IMR-90 (cell line): ENCODE results near the gene OSTC.

Experiments
- CEBPB ChIP-seq: IDR thresholded peaks from 2 replicates; pipeline ENCODE4 v1.6.1; 2012; ENCODE audit warnings: low read depth, low read length, improper control_type of control experiment
- CHD1 ChIP-seq: IDR thresholded peaks from 2 replicates; pipeline ENCODE4 v1.6.1; 2012; ENCODE audit warnings: low read depth, low read length, improper control_type of control experiment
- MAFK ChIP-seq: IDR thresholded peaks from 2 replicates; pipeline ENCODE4 v1.6.1; 2012; ENCODE audit warnings: low read depth, low read length, improper control_type of control experiment
- MAZ ChIP-seq: IDR thresholded peaks from 2 replicates; pipeline ENCODE4 v1.6.1; 2012; ENCODE audit warnings: low read depth, mild to moderate bottlenecking, low read length, improper control_type of control experiment, moderate library complexity, borderline replicate concordance
- MXI1 ChIP-seq: IDR thresholded peaks from 2 replicates; pipeline ENCODE4 v1.6.1; 2012; ENCODE audit warnings: low read depth, mild to moderate bottlenecking, low read length, moderate library complexity, borderline replicate concordance
- NFE2L2 ChIP-seq: fragments of 150-350 bp; IDR thresholded peaks from 2 replicates; pipeline ENCODE4 v1.6.1; 2016; ENCODE audit warnings: low read depth, mild to moderate bottlenecking, low read length
- POLR2A ChIP-seq: IDR thresholded peaks from 2 replicates; pipeline ENCODE4 v1.6.1; 2012; ENCODE audit warnings: mild to moderate bottlenecking, low read depth, low read length
- RAD21 ChIP-seq: IDR thresholded peaks from 2 replicates; pipeline ENCODE4 v1.6.1; 2012; ENCODE audit warnings: low read length, improper control_type of control experiment
- RFX5 ChIP-seq: IDR thresholded peaks from 2 replicates; pipeline ENCODE4 v1.8.0; 2012; ENCODE audit warnings: low read depth, mild to moderate bottlenecking, low read length, moderate library complexity
- SMC3 ChIP-seq: fragments of 150-350 bp; IDR thresholded peaks from 2 replicates; pipeline ENCODE4 v1.6.1; 2016; ENCODE audit warnings: low read depth, mild to moderate bottlenecking, antibody characterized with exemption, low read length, moderate library complexity
- TF ChIP-seq, protein P1 (sequence below): conservative IDR thresholded peaks from 2 replicates; pipeline ENCODE4 v1.5.1; 2012; ENCODE audit warnings: mild to moderate bottlenecking, low read depth, low read length, improper control_type of control experiment
- TF ChIP-seq, protein P2 (sequence below): fragments of 150-350 bp; IDR thresholded peaks from 2 replicates; pipeline ENCODE4 v1.6.1; 2016; ENCODE audit warnings: low read depth, mild to moderate bottlenecking, low read length, moderate library complexity, borderline replicate concordance
- TF ChIP-seq, protein P3 (sequence below): fragments of 150-350 bp; IDR thresholded peaks from 2 replicates; pipeline ENCODE4 v1.6.1; 2017; ENCODE audit warnings: mild to moderate bottlenecking, antibody characterized with exemption, low read length, low read depth

DNA sequence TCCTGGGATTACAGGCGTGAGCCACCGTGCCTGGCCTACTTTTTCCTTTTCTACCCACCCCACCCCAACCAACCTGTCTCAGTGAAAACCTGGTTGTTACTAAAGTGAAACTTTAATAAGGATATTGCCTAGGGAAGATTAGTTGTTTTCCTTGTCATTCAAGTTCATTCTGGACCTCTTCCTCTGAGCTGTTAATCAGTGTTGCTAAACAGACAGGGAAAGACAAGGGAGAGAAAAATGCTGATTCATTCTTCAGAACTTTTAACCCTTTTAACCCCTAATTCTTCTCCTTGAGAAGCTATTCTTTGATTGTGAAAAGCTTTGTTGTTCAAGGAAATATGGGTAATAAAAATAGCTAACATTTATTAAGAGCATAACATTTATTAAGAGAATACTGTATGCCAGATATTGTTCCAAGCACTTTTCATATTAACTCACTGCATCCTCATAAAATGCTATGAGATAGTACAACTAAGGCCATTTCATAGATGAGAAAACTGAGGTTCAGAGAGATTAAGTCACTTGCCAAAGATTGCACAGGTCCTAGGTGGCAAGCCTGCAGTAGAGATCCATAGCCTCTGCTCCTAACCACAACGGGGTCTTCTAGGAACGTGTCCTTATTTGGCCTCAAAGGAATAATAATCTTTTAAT lies 34.8 kb downstream of the OSTC start:
- no peak for TF ChIP-seq POLR2A
- TF ChIP-seq, protein P1, sequence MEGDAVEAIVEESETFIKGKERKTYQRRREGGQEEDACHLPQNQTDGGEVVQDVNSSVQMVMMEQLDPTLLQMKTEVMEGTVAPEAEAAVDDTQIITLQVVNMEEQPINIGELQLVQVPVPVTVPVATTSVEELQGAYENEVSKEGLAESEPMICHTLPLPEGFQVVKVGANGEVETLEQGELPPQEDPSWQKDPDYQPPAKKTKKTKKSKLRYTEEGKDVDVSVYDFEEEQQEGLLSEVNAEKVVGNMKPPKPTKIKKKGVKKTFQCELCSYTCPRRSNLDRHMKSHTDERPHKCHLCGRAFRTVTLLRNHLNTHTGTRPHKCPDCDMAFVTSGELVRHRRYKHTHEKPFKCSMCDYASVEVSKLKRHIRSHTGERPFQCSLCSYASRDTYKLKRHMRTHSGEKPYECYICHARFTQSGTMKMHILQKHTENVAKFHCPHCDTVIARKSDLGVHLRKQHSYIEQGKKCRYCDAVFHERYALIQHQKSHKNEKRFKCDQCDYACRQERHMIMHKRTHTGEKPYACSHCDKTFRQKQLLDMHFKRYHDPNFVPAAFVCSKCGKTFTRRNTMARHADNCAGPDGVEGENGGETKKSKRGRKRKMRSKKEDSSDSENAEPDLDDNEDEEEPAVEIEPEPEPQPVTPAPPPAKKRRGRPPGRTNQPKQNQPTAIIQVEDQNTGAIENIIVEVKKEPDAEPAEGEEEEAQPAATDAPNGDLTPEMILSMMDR, result no peak
- no peak for TF ChIP-seq RAD21
- TF ChIP-seq, protein P2, sequence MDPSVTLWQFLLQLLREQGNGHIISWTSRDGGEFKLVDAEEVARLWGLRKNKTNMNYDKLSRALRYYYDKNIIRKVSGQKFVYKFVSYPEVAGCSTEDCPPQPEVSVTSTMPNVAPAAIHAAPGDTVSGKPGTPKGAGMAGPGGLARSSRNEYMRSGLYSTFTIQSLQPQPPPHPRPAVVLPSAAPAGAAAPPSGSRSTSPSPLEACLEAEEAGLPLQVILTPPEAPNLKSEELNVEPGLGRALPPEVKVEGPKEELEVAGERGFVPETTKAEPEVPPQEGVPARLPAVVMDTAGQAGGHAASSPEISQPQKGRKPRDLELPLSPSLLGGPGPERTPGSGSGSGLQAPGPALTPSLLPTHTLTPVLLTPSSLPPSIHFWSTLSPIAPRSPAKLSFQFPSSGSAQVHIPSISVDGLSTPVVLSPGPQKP, result no peak
- TF ChIP-seq MAFK, result no peak
- TF ChIP-seq CHD1, result no peak
- TF ChIP-seq SMC3, result no peak
- no peak for TF ChIP-seq RFX5
- TF ChIP-seq NFE2L2, result peak; percentile 61
- no peak for TF ChIP-seq CEBPB
- TF ChIP-seq, protein P3, sequence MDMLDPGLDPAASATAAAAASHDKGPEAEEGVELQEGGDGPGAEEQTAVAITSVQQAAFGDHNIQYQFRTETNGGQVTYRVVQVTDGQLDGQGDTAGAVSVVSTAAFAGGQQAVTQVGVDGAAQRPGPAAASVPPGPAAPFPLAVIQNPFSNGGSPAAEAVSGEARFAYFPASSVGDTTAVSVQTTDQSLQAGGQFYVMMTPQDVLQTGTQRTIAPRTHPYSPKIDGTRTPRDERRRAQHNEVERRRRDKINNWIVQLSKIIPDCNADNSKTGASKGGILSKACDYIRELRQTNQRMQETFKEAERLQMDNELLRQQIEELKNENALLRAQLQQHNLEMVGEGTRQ, result no peak
- TF ChIP-seq MXI1, result no peak
- TF ChIP-seq MAZ, result no peak
